ENCODE results near the gene TTC12.
"Not testable (repeated sequence)": the region's sequence is repeated elsewhere in the genome, so short reads cannot be mapped to it uniquely, and the experiment has no call there.

The TTC12 gene

GRCh38 chr11:113286009-113286408 is 28.4 kb upstream of the TTC12 start:
- no peak for DNase-seq

DNA sequence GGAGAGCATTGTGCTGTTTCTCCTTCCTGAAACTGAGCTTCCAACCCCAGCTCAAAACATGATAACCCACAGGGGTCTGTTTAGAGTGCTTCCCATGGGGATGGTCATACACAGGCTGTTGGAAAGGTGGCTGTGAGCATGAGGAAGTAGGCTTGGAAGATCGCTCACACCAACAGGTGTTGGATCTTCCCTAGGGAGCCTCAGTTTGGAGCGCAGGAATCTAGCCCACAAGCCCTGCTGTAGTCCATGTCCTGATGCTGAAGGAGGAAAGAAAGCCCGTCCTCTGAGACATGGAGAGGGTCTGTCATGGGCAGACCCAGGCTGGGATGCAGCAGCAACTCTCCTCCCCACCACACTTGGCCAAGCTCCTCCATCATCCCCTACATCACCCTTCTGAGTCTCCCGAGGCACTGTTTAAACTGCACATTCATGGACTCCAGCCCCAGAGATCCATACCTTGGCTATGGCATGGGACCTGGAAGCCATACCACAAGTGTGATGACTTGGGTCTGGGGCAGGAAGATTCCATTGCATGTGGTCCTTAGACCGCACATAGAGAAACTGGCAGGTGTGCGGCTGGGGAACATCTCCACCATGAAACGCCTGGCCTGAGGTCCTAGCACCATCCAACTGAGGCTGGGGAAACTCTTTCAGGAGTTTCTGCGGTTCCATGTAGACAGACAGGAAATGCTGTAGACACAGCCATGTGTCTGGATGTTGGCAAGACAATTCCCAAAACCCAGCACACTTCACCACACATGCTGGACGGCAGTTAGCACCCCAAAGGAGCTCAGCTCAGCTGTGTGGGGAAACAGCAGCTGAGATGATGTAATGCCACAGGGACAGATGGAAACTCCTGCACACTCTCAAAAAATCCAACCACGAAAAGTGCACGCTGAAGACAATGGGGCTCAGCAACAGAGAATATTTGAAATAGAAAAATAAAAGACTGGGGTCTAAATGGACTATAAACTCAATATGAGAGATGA is 27.6 kb upstream of the TTC12 start:
- no peak for DNase-seq

GRCh38 chr11:113287801-113288200 is 26.6 kb upstream of the TTC12 start:
- DNase-seq, result no peak

DNA sequence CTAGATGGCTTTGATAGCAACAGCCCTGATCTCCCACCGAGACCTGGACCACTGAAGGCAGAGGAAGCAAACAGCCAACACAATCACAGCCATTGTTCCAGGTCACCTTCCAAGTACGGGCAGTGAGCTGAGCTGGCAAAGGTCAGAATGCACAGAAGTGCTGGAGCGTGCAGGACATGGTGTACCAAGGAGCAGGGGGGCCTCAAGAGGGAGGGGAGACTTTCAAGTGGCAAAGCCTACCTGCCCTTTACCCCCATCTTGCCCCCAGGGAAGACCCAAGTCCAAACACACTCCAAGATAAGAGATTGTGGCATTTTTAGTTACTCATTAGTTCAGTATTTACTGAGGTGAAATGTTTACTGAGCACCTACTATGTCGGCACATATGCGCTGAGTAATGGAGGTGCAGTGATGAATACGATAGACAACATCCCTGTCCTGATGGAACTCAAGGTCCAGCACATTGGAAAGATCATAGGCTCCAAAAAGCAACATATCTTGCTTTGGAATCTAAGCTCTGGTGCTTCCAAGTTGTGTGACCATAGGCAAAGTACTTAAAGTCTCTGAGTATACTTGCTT is 26.0 kb upstream of the TTC12 start:
- DNase-seq, result no peak

DNA sequence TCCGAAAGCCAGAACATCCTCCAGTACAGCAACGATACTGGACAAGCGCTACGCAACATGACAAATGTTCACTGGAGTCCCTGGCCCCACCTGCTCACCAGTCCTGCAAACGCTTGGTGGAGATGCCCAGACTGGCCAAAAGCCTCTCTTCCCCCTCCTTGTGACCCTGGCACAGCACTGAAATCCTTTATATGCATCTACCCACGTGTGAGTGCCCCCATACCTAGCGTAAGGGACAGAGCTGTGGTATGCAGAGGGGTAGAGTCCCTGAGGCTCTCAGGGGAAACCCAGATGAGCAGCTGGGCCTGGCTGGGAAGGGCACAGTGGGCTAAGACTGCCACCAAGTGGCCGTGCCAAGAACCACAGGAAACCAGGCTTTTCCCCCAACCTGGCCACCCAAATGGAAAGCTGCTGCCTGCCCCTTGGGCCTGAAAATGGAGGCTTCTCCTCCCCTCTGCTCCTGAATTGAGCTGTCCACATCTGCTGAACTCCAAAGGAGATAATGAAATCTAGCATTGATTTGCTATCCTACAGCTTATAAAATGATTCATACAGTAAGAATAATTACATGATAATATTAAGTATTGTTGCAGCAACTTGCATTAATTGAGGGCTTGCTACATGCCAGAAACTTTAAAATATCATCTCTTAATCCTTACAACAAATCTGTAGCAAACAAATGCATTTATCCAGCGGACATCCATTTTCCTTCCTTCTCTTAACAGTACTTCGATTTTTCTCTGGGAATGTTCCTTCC is 24.8 kb upstream of the TTC12 start:
- DNase-seq, result peak; percentile 72

DNA sequence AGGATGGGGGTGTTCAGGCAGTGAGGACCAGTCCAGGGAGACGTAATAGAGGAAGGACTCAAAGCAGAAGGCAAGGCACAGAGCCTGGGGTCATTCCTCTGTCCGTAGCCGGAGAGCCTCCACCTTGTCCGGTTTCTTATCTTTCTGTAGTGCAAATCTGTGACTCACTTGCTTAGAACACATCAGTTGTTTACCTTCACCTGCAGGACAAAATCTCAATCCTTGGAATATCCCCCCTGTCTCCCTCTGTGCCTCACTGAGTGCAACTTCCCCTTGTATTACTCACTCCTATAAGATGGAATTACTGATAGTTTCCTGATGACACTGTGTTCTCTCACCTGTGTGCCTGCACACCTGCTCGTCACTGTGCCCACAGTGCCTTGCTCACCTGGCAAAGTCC is 20.4 kb upstream of the TTC12 start:
- no peak for DNase-seq

DNA sequence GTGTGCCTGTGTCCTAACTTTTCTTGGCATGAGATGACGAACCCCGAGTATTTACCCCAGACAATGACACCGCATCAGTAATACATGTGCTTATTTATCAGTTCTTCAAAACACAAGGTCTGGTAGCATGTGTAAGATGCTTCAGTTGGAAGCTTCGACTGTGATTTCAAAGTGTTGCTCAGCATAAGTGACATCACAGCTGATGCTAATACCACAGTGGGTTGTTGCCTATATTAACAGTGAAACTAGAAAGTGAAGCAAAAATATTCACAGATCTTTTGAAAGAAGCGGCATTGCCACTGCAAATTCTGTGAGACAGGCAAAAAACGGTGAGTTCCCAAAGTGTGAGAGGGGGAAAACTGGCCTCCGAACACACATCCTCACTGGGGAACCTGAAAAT is 18.4 kb upstream of the TTC12 start:
- no peak for DNase-seq

- DNase-seq, result no peak
These were observed 17.8 kb upstream of the TTC12 start for GRCh38 chr11:113296447-113297205.

- DNase-seq, result not testable (repeated sequence)
These were observed 15.9 kb upstream of the TTC12 start for GRCh38 chr11:113298496-113298895.

- no peak for DNase-seq
These were observed 9.5 kb upstream of the TTC12 start for GRCh38 chr11:113304916-113305315.

DNA sequence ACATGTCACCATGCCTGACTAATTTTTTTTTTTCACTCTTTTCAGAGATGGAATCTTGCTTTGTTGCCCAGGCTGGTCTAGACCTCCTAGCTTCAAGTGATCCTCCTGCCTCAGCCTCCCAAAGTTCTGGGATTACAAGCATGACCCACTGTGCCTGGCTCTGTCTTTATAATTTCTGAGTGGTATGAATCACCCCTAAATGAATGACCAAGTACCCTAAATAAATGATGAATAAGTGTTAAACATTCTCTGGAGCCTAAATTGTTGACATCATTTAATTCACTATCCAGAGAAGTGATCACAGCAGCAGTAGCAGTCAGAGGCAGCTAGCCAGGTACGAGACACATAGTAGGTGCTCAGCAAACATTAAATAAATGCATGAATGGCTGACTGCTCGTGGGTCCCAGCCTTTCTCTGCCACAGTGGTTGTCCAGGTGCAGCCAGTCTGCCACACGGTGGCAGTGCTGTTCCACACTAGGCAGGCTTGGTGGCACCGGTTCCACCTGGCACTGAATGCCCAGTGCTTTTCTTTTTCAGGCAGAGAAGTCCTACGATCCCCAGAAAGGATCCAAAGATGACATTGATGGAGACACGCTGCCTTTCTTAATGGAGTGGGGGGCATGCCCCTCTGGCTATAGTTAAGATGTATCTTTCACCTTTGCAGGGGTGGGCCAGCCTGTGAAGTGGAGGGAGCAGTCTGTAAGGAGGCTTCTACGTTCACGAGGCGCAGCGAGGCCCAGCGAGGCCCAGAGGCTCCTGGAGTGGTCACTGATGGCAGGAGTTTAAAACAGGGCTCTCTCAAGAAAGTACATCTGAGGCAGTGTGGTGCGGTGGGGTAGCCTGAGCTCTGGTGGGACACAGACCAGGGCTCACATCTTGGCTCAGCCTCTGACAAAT is 8.7 kb upstream of the TTC12 start:
- DNase-seq, result peak; percentile 71

- DNase-seq, result no peak
These were observed 5.8 kb upstream of the TTC12 start for GRCh38 chr11:113308601-113309000.

- DNase-seq, result no peak
These were observed 2.8 kb upstream of the TTC12 start for GRCh38 chr11:113311536-113311935.

- DNase-seq, result no peak
These were observed 782 bp upstream of the TTC12 start for GRCh38 chr11:113313601-113314000.

DNA sequence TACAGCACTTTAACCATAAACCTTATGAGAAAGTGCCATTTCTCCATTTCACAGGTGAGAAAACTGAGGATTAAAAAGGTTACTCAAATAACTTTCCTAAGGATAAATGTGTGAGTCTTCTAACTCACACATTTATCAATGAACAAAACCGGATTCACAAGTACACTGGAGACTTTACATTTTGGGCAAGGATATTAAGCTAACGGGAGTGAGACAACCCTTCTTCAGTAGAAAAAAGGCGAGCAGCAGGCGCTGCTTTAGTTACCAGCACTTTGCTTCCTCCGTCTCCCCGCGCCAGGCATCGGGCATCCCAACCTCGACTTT is 356 bp upstream of the TTC12 start:
- no peak for DNase-seq

GRCh38 chr11:113315811-113316210 is 1.4 kb downstream of the TTC12 start:
- no peak for DNase-seq

DNA sequence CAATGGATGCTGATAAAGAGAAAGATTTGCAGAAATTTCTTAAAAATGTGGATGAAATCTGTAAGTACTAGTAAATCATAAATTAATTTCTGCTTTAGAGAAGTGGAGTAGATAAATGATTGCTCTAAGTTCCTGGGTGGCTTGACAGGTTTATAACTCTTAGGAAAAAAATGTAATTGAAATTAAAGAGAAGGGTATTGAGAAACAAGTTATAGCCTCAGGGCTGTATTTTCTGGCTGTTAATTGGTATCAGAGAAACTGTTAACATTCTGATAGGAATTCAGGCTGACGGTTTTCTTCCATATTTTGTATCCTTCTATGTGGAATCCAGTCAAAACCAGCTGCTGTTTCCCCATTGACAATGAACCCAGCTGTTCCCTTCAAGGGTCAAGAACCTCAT is 1.9 kb downstream of the TTC12 start:
- no peak for DNase-seq

DNA sequence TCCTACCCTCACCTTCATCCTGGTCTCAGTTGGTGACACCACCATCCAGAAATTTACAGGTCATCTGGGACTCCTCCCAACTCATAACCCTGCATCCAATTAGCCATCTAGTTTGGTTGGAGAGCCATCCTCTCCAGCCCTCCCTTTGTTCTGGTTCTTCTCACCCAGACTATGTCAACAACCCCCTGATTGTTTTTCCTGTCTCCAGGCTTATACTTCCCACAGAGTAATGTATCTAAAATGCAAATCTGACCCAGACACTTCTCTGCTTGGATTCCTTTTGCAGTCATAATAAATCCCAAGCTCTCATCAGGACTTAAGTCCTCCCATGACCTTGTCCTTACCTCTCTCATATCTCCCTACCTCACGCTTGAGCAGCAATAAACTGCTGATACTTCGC is 3.0 kb downstream of the TTC12 start:
- DNase-seq, result no peak

- no peak for DNase-seq
These were observed 4.7 kb downstream of the TTC12 start for GRCh38 chr11:113319085-113319484.

DNA sequence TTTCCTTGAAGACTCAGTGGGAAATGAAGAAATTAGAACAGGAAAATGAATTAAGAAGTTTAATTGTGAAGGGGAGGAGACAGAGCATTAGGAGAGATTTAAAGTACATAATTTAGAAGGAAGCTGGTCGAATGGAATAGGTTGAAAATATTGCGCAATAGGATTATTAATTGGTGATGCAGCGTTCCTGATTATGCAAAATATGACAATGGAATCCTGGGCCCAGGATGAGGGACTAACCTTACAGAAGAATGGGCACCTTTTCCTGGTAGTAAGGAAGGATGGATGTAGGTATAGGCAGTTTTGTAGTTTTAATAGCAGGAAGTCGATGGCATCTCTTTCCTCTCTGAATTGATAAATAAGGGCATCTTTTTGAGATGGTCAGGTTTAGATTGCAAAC is 7.8 kb downstream of the TTC12 start:
- no peak for DNase-seq

DNA sequence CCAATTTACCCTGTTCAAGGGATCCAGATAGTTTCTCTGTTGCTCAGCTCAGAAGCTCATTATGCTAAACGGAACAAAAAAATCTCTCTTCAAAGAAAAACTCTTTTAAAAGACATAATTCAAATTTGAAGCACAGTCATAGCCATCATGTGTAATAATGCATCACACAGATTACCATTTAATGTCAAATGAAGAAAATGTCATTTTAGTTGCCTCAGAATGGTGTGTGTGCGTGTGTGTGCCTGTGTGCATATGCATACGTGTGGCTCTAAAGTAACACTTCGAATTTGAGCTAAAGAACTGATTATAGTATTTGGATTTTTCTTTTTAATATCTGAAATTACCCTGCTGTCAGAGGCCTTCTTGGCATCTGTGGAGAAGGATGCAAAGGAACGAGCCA is 9.9 kb downstream of the TTC12 start:
- no peak for DNase-seq

DNA sequence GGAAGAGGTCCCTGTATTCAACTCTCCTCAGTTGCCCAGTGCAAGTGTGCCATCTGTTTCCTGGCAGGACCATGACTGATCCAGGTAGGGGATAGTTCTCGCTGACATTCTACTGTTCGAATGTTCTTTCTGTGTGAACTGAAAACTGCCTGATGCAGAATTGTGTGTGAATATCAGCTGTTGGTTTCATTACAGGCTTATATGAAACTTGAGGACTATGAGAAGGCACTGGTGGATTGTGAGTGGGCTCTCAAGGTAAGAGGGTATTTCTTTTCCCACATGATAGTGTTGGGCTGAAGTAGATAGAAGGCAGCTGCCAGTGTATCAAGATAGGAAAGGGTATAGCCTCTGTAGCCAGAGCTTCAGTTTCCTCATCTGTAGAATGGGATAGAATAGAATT is 15.3 kb downstream of the TTC12 start:
- DNase-seq, result no peak

All from suppressor macrophage treated with lipopolysaccharide for 4 hours (primary cell).